Activated CD4-positive, alpha-beta memory T cell treated with anti-CD3 and anti-CD28 coated beads for 36 hours (primary cell): ENCODE results near the gene FLACC1. TPM values are rescaled to one million over a fixed set of nuclear protein-coding genes. Genes with fewer than 3 reads are reported as not detected.
"Not testable (repeated sequence)": the region's sequence is repeated elsewhere in the genome, so short reads cannot be mapped to it uniquely, and the experiment has no call there.

ENCODE experiments used
- CTCF ChIA-PET: fragments of 350-600 bp; sonication (Branson Sonifier 250); formaldehyde crosslinking; loops from one replicate; lab custom pipeline; 2021; ENCODE audit warnings: antibody characterized with exemption, inconsistent platforms; lab: Charles Lee
- POLR2A ChIA-PET: fragments of 350-600 bp; sonication (Branson Sonifier 250); formaldehyde crosslinking; loops from one replicate; lab custom pipeline; 2021; ENCODE audit warnings: antibody characterized with exemption; lab: Charles Lee
- DNase-seq: peaks from one replicate; pipeline ENCODE4 v3.0.0-alpha.2; 2020
- H3K27ac Mint-ChIP-seq: one replicate; pipeline ENCODE4 v1.8.0; 2021; ENCODE audit warnings: mixed read lengths
- H3K27me3 Mint-ChIP-seq: one replicate; pipeline ENCODE4 v1.8.0; 2021; ENCODE audit warnings: mixed read lengths
- H3K36me3 Mint-ChIP-seq: one replicate; pipeline ENCODE4 v1.8.0; 2021; ENCODE audit warnings: mixed read lengths
- H3K4me1 Mint-ChIP-seq: one replicate; pipeline ENCODE4 v1.8.0; 2021; ENCODE audit warnings: low read depth, mixed read lengths
- H3K4me3 Mint-ChIP-seq: one replicate; pipeline ENCODE4 v1.8.0; 2021; ENCODE audit warnings: mild to moderate bottlenecking, mixed read lengths
- H3K9me3 Mint-ChIP-seq: one replicate; pipeline ENCODE4 v1.8.0; 2021; ENCODE audit warnings: mixed read lengths
- intact Hi-C: fragments of 100-400 bp; cut with micrococcal nuclease; formaldehyde crosslinking; loops from one replicate; pipeline ENCODE4 v1.15.1; 2023
- total RNA-seq, 2 experiments: library from RNA; stranded (reverse); gene quantifications; one replicate each; pipeline ENCODE4 v1.2.3, GENCODE V29; 2021

The FLACC1 gene
- total RNA-seq, 2 experiments from 2014 or later, result 0.63 to 0.67 TPM

- H3K9me3 Mint-ChIP-seq, result peaks cover 5% of the 10 kb centered on the region
- no peak overlapping the region for H3K4me3 Mint-ChIP-seq
- H3K36me3 Mint-ChIP-seq, result peaks cover 35% of the 10 kb centered on the region
- H3K27ac Mint-ChIP-seq, result no peak overlapping the region
- POLR2A ChIA-PET, result no interaction called here
- no peaks in the 10 kb centered on the region for H3K27me3 Mint-ChIP-seq
- DNase-seq, result no peak
- intact Hi-C loops, result loop anchor here (10.0 kb wide), 1 partner anchor 546 kb away; no protein-coding TSS in a partner anchor
- CTCF ChIA-PET, result interaction anchor here (1.1 to 3.0 kb wide), 3 partner anchors 18 to 113 kb away, joined by 3 to 13 read pairs (median 4); partner anchors contain the start of gene CASP10
- H3K4me1 Mint-ChIP-seq, result peaks cover 69% of the 10 kb centered on the region
Measured at GRCh38 chr2:201250741-201251140, 106.4 kb downstream of the FLACC1 start.

- no peak for DNase-seq
- Mint-ChIP-seq H3K4me3 (no peak overlapping the region), H3K27ac (no peak overlapping the region), H3K4me1 (peaks cover 62% of the 10 kb centered on the region), H3K9me3 (peaks cover 5% of the 10 kb centered on the region), H3K36me3 (peaks cover 34% of the 10 kb centered on the region), H3K27me3 (no peaks in the 10 kb centered on the region)
- POLR2A ChIA-PET, result no interaction called here
- CTCF ChIA-PET, result interaction anchor here (0.5 kb wide), 1 partner anchor 103 kb away, joined by 3 read pairs; no protein-coding TSS in a partner anchor
- intact Hi-C loops, result loop anchor here (10.0 kb wide), 1 partner anchor 545 kb away; no protein-coding TSS in a partner anchor
Measured at GRCh38 chr2:201249889-201250288, 107.3 kb downstream of the FLACC1 start.

- Mint-ChIP-seq H3K27me3 (no peaks in the 10 kb centered on the region), H3K4me1 (peaks cover 53% of the 10 kb centered on the region), H3K4me3 (no peak overlapping the region), H3K9me3 (peaks cover 5% of the 10 kb centered on the region), H3K36me3 (peaks cover 28% of the 10 kb centered on the region), H3K27ac (no peak overlapping the region)
- ChIA-PET POLR2A (interaction anchor here (0.7 to 1.1 kb wide), 2 partner anchors 11 to 132 kb away, joined by 3 to 4 read pairs; partner anchors contain the start of gene CFLAR), CTCF (no interaction called here)
- intact Hi-C loops, result no loop called here
- DNase-seq, result no peak
Measured at GRCh38 chr2:201248288-201248844, 108.8 kb downstream of the FLACC1 start.

GRCh38 chr2:201246280-201246679 lies 110.9 kb downstream of the FLACC1 start:
- ChIA-PET POLR2A (no interaction called here), CTCF (interaction anchor here (0.7 to 1.6 kb wide), 2 partner anchors 13 to 603 kb away, joined by 3 to 7 read pairs; no protein-coding TSS in a partner anchor)
- Mint-ChIP-seq H3K4me3 (no peak overlapping the region), H3K27ac (no peak overlapping the region), H3K9me3 (peaks cover 8% of the 10 kb centered on the region), H3K27me3 (no peaks in the 10 kb centered on the region), H3K36me3 (peaks cover 29% of the 10 kb centered on the region), H3K4me1 (peaks cover 49% of the 10 kb centered on the region)
- intact Hi-C loops, result no loop called here
- DNase-seq, result no peak

- H3K27ac Mint-ChIP-seq, result no peak overlapping the region
- intact Hi-C loops, result no loop called here
- H3K4me1 Mint-ChIP-seq, result peaks cover 48% of the 10 kb centered on the region
- ChIA-PET CTCF (no interaction called here), POLR2A (no interaction called here)
- H3K36me3 Mint-ChIP-seq, result peaks cover 32% of the 10 kb centered on the region
- DNase-seq, result no peak
- no peaks in the 10 kb centered on the region for H3K27me3 Mint-ChIP-seq
- no peak overlapping the region for H3K4me3 Mint-ChIP-seq
- peaks cover 6% of the 10 kb centered on the region for H3K9me3 Mint-ChIP-seq
Measured at GRCh38 chr2:201244829-201245228, 112.3 kb downstream of the FLACC1 start.

GRCh38 chr2:201242571-201243277 lies 114.4 kb downstream of the FLACC1 start:
- H3K36me3 Mint-ChIP-seq, result peaks cover 37% of the 10 kb centered on the region
- POLR2A ChIA-PET, result interaction anchor here (0.5 to 1.0 kb wide), 2 partner anchors 9 kb away, joined by 3 read pairs; no protein-coding TSS in a partner anchor
- intact Hi-C loops, result loop anchor here (1.0 kb wide), 1 partner anchor 10 kb away; no protein-coding TSS in a partner anchor
- H3K27me3 Mint-ChIP-seq, result no peaks in the 10 kb centered on the region
- peak; percentile 46 for DNase-seq
- peaks cover 6% of the 10 kb centered on the region for H3K9me3 Mint-ChIP-seq
- no peak overlapping the region for H3K4me3 Mint-ChIP-seq
- H3K27ac Mint-ChIP-seq, result no peak overlapping the region
- CTCF ChIA-PET, result interaction anchor here (0.6 to 1.5 kb wide), 4 partner anchors 10 to 122 kb away, joined by 3 to 6 read pairs (median 3); no protein-coding TSS in a partner anchor
- peaks cover 46% of the 10 kb centered on the region for H3K4me1 Mint-ChIP-seq

- not testable (repeated sequence) for H3K27me3 Mint-ChIP-seq, H3K9me3 Mint-ChIP-seq
- Mint-ChIP-seq H3K4me1 (peaks cover 49% of the 10 kb centered on the region), H3K4me3 (peak overlapping the region; percentile 10), H3K36me3 (peaks cover 48% of the 10 kb centered on the region), H3K27ac (peak overlapping the region; percentile 69)
- DNase-seq, result peak; percentile 64
- intact Hi-C loops, result loop anchor here (5.0 kb wide), 1 partner anchor 33 kb away; no protein-coding TSS in a partner anchor
- ChIA-PET POLR2A (interaction anchor here (1.0 to 1.1 kb wide), 2 partner anchors 18 to 24 kb away, joined by 3 to 4 read pairs; no protein-coding TSS in a partner anchor), CTCF (interaction anchor here (0.6 to 0.7 kb wide), 2 partner anchors 21 to 126 kb away, joined by 3 read pairs; partner anchors contain the start of gene CASP8)
Measured at GRCh38 chr2:201239167-201239935, 117.8 kb downstream of the FLACC1 start.

Other genes with a start within 250 kb of the FLACC1 start
- 100 to 1,000 TPM; 325 to 343 TPM for gene CFLAR, start 241.2 kb downstream of the FLACC1 start, total RNA-seq
- gene CASP10, start 174.2 kb downstream of the FLACC1 start, total RNA-seq, result 10 to 100 TPM; 15.9 to 16.7 TPM
- gene CASP8, start 96.8 kb downstream of the FLACC1 start, total RNA-seq, result 10 to 100 TPM; 55.9 to 56.3 TPM
- gene TRAK2, start 94.1 kb upstream of the FLACC1 start, total RNA-seq, result 10 to 100 TPM; 23.5 to 26.0 TPM
- 10 to 100 TPM; 18.5 to 19.8 TPM for gene STRADB, start 94.4 kb upstream of the FLACC1 start, total RNA-seq